GM21360 (cell line): Measurements from ENCODE around the gene PLBD2.
"Not testable (repeated sequence)": the region's sequence is repeated elsewhere in the genome, so short reads cannot be mapped to it uniquely, and the experiment has no call there.

Experiments used
- ATAC-seq: cut with Tn5 transposase; IDR thresholded peaks from one replicate; pipeline ENCODE4 v1.9.1; 2021; ENCODE audit warnings: mild to moderate bottlenecking, moderate library complexity; ENCODE audit not compliant: unreplicated experiment

Gene PLBD2

DNA sequence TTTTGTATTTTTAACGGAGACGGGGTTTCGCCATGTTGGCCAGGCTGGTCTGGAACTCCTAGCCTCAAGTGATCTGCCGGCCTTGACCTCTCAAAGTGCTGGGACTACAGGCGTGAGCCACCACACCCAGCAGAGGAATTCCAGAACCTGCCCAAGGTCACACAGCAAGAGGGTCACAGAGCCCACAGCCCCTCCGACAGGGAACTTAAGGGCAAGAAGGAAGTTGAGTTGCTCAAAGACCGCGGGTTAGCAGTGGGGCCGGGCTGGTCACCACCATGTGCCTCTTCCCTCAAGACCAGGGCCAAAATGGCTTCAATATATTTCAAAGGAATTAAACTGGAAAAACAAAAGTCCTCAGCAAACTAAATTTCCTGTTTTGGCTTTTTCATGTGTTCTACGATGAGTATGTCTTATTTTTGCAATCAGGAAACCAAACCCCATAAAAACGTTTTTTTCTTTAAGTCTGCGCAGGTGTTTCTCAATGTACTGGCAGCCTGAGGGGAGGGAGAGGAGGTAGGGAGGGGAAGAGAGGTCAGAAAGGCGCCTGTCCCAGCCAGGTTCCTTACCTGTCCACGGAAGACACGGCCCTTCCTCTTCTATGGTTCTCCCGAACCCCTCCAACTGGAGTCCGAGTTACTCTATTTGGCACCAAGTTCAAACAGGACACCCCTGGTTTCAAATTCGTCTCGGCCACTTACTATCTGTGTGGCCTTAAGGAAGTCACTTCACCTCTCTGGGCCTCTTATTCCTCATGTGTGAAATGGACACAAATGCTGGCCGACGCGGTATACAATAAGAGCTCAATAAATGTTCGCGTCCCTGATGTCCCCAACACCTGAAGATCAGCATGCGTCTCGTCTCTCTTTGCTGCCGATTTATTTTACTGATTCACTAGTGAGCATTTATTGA, 24.3 kb upstream of the PLBD2 start:
- peak; percentile 5 for ATAC-seq

DNA sequence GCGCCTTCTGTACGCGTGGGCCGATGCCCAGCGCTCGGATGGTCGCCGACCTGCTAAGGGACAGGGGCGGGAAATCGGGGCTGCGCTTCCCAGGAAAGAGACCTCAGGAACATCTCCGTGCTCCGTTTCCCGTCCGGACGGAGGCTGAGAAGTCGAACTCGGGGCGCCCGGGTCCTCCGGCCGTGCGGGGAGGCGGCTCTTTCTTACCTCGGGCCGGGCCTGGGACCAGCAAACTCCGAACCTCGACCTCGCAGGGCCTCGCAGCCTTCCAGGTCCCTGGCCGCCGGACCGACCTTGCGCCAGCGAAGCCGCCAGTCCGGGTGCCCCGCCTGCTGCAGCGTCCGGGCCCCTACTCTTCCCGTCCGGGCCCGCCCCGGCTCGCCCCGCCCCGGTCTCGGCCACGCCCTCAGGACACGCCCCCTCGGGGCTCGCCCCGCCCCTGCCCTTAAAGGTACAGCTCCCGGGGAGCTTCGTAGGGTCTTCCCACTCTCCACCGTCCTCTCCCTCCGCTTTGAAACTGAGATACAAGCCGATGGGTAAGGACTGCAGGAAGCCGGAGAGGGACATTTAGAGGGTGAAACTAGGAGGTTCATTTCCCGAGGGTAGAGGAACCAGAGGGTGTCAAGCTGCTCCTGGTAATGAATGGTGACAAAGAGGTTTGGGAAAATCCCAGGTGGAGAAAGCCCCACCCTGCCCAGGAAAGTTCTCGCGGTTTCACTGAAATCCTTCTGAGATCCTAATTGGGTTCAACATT, 23.4 kb upstream of the PLBD2 start, which contains the start of gene SLC8B1:
Gene SLC8B1 (minus strand): TSS at position 324 of the 754 bp plus-strand sequence. CDS start 2,231 bp downstream, outside the sequence.
- ATAC-seq: peak; percentile 94

DNA sequence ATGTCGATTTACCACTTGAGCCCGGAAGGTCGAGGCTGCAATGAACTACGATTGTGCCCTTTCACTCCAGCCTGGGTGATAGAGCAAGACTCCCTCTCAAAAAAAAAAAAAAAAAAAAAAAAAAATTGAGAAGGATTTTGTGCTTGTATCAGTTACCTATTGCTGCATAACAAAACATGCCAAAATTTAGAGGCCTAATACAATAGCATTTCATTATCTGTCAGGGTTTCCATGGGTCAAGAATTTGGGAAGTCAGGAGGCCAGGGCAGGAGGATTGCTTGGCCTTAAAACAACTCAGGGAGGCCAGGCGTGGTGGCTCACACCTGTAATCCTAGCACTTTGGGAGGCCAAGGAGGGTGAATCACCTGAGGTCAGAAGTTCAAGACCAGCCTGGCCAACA, 18.8 kb upstream of the PLBD2 start:
- no peak for ATAC-seq

DNA sequence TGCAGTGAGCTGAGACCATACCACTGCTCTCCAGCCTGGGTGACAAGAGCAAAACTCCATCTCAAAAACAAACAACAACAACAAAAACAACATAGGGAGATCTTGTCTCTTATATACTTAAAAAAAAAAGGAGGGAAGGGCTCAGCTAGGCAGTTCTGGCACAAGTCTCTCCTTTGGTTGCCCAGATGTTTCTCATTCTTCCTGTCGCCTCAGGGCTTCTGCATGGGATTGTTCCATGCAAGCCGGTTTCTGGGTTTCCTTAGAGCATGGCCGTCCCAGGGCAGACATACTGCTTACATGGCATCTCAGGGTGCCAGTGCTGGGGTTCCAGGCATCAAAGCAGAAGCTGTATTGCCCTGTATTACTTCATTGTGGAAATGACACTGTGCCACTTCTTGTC, 18.3 kb upstream of the PLBD2 start:
- no peak for ATAC-seq

DNA sequence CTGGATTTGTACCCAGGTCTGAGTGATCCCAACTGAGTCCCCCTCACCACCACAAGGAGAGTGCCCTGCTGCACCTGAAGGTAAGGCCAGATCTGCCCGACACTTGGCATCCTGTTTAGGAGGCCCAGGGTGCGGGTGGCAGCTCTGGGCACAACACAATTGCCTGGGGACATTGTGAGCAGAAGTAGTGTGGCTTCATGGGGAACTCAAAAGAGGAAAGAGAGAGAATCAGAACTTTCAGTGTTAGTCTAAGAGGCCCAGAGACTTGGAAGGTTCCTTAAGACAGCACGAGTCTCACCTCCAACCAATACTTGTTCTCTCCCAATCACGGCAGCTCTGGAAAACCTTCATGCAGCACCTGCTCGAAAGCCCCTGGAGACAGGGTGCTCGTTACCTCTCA, 16.9 kb upstream of the PLBD2 start:
- ATAC-seq: no peak

DNA sequence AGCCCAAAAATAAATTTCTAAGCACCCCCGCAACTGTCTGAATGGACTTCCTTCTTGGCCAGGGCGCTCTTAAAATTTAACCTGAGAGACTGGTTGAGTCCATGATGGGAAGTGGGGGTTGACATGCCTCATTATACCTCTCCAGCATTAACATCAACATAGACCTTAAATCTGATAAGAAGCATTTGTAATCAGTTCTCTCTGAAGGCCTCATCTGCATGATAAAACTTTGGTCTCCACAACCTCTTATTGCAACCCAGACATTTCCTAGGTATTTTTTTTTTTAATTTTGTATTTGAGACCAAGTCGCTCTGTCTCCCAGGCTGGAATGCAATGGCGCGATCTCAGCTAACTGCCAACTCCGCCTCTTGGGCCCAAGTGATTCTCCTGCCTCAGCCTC, 13.1 kb upstream of the PLBD2 start:
- no peak for ATAC-seq

DNA sequence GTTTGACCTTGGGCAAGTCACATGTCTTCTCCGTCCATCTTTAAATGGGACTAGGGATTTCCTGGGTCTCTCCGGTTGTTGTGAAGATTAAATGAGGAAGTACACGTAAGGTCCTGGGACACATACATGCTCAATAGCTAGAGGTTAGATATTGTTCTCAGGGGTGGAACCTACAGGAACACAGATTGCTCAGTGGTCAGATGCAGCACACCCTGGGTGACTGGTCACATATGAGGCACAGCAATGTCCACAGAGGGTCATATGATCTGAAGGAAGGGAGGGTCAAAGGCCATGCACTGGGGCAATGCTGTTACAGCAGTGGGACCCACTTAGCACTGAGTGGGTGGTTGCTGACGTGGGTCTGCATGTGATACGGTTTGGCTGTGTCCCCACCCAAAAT, 12.0 kb upstream of the PLBD2 start:
- no peak for ATAC-seq

DNA sequence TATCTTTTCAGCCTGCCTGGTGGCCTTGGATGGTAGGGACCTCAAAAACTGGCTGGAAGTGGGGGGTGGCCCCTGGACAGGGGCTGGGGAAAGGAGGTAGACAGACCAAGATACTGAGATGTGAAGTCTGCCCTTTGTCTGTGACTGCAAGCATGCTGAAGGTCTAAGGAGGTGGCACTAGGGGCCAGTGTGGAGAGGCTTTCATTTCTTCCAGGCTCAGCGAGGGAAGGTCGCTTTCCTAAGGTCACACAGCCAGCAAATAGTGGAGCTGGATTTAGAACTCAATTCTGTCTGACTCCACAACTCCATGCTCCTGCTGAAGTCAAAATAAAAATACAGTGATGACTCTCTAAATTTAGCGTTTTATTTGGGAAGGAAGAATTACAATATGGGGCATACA, 11.3 kb upstream of the PLBD2 start:
- ATAC-seq: no peak

DNA sequence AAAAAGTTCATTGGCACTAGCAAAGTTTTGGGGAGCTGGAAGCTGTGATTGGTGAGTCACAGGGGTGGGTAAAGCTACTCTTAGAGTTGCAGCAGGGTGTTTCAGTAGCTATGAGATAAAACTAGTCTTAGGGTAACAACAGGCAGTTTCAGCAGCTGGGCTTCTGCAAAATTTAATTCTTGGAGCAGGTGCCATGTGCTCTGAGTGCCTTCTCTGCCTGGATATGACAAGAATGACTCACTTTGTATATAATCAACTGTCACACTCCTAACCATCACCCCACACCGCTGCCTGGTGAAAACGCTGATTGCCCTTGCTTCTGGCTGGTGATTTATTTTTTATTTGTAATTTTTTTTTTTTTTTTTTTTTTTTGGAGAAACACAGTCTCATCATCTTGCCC, 10.5 kb upstream of the PLBD2 start:
- ATAC-seq: no peak

DNA sequence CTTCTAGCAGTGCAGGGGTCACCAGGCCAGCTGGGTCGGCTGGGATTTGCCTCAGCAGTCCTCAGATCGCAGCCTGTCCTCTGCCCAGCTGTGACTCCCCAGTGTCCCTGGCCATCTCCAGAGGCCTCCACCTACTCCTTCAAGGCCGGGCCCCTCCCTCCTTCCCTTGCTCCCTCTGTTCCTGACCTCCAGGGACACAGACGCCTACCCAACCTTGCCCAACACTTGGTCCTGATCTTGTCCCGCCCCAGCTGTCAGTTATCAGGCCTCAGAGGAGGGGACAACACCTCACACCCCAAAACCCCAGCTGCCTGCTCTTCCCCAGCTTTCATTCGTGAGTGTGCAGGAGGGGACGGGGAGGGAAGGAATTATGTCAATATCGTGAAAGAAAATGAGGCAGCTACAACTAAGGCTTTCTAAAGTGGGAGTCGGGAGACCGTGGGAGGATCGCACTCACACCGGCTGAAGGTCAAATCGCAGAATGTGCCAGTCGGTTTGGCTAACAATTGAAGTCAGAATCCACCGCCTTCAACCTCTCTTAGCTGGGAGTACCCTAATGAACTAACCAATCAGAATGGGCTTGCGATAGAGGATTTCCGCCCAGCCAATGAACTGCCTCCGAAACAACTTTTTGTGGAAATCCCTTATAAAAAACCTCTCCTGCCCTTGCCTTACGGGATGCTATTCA, 9.4 kb upstream of the PLBD2 start:
- no peak for ATAC-seq

DNA sequence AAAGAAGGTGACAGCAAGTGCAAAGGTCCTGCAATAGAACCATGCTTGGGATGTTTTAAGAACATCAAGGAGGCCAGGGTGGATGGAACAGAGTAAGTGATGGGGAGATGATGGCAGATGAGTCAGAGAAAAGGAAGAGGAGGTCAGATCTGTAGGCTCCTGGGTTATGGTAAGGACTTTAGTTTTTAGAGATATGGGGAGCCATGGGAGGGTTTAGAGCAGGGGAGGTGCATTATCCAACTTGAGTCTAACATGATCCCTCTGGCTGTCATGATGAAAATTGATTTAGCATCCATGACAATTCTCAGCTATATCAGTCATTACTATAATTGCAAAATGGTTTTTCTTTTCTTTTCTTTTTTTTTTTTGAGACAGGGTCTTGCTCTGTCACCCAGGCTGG, 7.3 kb upstream of the PLBD2 start:
- ATAC-seq: no peak

DNA sequence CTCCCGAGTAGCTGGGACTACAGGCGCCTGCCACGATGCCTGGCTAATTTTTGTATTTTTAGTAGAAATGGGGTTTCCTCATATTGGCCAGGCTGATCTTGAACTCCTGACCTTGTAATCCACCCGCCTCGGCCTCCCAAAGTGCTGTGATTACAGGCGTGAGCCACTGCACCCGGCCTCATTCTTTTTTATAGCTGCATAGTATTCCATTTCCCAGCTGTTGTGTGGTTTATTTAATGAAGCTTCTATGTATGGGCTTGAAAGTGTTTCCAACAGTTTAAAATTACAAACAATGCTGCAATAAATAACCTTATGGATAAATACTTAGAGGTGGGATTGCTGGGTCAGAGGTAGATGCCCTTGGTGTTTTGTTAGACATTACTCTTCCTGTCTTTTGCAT, 4.2 kb upstream of the PLBD2 start:
- ATAC-seq: not testable (repeated sequence)

DNA sequence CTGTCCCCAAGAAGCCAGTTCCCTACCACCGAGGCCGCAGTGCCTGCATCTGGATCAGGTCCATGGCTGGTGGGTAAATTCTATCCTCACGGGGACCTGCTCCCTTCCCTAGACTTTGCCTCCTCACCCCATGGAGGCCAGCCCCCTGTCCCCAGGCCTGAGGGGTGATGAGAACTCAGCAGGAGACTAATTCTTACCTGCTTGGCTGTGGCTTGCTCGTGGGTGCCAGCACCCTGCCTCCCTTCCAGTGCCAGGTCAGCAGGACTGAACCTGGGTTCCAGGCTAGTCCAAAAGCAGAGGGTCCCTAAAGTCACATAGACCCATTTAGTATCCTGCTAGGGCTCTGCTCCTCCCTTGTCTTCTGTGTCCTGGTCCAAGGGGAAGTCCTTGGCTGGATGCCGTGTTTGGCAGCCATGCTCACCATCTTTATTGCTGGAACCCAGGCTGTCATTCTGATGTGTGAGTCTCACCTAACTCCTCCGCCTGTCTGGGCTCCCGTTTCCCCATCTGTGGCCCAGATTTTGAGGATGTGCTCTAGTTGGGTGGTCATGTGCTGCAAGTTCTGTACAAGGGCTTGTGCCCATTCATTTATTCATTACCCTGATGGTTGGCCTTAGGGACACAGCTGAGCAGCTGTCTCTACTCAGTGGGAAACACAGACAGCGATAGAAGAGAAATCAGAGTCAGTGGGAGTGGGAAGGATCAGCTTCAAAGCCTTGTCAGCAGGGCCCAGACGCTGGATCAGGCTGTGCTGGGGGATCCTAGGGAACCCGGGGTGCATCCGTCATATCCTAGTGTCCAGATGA, 949 bp downstream of the PLBD2 start:
- ATAC-seq: no peak

DNA sequence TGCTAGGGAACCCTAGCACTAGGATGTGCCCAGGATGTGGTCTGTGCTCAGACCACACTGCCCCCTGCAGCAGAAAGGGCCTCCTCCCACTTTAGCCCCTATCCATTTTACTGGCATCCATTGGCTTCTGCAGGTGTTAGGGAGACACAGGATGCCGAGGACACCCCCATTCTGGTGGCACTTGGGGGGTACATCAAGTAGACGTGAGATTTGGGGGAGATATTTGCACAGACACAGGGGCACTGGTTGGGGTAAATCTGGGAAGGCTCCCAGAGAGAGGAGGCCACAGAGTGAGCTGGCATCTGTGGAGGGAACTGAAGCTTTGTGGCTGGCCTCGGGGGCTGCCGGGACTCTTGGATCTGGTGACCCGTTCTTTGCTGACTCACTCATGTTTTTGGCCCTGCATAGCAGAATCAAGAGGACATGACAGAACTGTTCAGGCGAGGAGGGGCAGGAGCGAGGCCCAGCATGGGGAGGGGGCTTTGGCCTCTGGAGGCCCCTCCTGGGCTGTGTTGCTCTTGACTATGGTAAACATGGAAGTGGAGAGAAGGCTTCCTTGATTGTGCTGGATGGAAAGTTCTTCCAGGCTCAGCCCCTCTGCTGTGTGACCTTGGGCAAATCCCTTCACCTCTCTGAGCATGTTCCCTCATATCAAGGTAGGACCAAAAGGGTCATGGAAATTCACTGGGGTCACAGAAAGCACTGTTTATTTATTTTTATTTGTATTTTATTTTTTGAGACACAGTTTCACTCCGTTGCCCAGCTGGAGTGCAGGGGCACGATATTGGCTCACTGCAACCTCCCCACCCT, 1.8 kb downstream of the PLBD2 start:
- ATAC-seq: no peak

DNA sequence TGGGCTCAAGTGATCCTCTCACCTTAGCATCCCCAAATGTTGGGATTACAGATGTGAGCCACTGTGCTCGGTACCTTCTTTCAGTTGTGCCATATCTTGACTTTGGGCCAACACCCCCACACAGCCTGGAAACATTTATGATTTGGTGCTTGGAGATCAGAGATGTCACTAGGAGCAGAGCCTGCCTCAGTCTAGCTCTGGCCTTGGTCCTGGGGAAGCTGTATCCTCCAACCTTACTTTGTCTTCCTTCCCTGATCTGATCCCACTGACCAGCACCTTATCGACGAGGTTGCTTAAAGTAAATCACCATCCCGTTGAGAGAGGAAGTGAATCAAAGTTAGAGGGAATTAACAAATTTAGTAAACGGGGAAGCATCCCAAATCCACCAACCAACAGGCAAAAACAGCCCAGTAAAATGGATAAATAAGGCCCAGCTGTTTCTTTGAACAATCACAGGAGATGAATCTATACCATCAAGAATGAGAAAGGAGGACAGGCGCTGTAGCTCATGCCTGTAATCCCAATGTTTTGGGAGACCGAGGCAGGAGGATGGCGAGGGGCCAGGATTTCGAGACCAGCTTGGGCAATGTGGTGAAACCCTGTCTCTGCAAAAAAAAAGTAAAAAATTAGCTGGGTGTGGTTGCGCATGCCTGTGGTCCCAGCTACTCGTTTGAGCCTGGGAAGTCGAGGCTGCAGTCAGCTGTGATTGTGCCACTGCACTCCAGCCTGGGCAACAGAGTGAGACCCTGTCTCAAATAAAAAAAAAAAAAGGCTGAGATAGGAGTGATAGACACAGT, 3.4 kb downstream of the PLBD2 start:
- ATAC-seq: no peak

DNA sequence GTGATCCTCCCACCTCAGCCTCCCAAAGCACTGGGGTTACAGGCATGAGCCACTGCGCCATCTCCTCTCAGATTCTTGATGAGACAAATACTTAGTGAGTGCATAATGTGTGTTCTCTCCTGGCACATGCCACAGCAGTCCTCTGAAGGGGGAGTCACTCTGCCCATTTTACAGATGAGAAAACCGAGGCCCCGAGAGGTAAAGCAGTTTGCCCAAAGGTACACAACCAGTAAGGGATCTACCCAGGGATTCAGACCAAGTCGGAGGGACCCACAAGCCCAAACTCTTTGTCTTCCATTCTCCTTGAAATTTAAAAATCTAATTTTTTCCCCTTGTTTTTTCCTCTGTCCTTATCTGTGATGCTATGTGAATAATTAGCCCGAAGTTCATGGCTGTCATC, 6.3 kb downstream of the PLBD2 start:
- no peak for ATAC-seq

DNA sequence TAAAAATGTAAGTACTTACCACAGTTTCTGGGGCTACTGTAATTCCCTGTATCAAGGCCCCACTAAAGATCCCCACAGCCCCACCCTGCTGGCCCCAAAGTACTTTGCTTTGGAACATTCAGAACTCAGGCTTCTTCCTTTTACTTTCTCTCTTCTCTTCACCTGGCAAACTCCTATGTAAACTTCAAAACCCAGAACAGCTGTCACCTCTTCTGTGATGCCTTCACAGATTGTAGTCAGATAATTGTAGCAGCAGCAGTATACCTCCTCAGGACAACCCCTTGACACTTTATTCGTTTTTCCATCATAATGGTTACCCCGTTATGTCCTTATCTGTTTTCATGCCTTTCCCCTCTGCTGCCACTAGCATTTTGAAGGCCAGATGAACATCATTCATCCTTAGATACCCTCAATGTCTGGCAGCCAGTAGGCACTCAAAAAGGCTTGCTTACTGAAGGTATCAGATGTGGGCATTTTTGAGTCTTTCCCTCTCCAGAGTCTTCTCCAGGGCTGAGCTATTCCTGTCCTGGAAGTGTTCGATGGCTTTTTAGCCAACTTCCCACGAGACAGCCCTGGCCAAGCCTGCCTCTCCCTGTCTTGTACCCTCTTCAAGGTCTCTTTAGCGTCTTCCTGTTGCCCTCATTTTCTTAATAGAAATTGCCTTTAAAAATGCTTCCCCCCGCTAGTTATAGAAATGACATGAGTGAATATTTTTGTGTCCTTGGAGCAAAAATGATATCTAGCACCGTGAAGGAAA, 7.4 kb downstream of the PLBD2 start:
- no peak for ATAC-seq

DNA sequence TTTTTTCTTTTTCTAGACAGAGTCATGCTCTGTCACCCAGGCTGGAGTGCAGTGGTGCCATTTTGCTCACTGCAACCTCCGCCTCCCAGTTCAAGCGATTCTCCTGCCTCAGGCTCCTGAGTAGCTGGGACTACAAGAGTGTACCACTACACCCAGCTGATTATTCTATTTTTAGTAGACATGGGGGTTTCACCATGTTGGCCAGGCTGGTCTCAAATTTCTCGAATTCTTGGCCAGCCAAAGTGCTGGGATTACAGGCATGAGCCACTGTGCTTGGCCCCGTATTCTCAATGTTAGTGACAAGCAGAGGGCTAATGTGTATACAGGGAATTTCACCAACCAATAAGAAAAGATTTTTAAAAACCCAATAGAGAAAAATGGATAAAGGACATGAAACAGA, 8.4 kb downstream of the PLBD2 start:
- ATAC-seq: no peak
